IMR-90 (cell line): ENCODE measurements around the gene DOCK4. TPM values are rescaled to one million over a fixed set of nuclear protein-coding genes. Genes with fewer than 3 reads are reported as not detected.

Experiments
- ATAC-seq: fragments of 200-7000 bp; cut with Tn5 transposase; 2 replicates; pipeline ENCODE4 v1.9.1; 2020; ENCODE audit warnings: low read depth, mild to moderate bottlenecking, moderate library complexity
- BruUV-seq: library from RNA; stranded (reverse); fragments of 400-500 nt; replicated peaks from 2 replicates; lab custom pipeline; 2021; lab: Mats Ljungman, UMichigan
- CTCF ChIA-PET: fragments of 300-600 bp; formaldehyde crosslinking; extraction: SDS; loops from one replicate; lab custom pipeline; 2021; ENCODE audit warnings: antibody characterized with exemption; lab: Yijun Ruan, JAX
- POLR2A ChIA-PET: fragments of 300-600 bp; sonication (Branson Sonifier 250); formaldehyde crosslinking; loops from one replicate; lab custom pipeline; 2022; ENCODE audit warnings: antibody characterized with exemption; ENCODE audit not compliant: unreplicated experiment; lab: Charles Lee
- DNase-seq: peaks from one replicate; pipeline ENCODE4 v3.0.0; 2013
- H2AFZ ChIP-seq: replicated peaks from 2 replicates; pipeline ENCODE3; 2013; ENCODE audit warnings: low read length, mild to moderate bottlenecking; ENCODE audit not compliant: poor library complexity
- H2AK5ac ChIP-seq: 2 replicates; pipeline ENCODE4 v1.6.1; 2013; ENCODE audit warnings: low read depth, low read length, inconsistent platforms
- H2AK9ac ChIP-seq: replicated peaks from 2 replicates; pipeline ENCODE3; 2013; ENCODE audit warnings: mild to moderate bottlenecking, low read depth, low read length, moderate library complexity; ENCODE audit not compliant: poor library complexity
- H2BK120ac ChIP-seq: 2 replicates; pipeline ENCODE4 v1.6.1; 2013; ENCODE audit warnings: low read depth, low read length, inconsistent platforms
- H2BK15ac ChIP-seq: 3 replicates; pipeline ENCODE4 v1.6.1; 2013; ENCODE audit warnings: low read depth, low read length, inconsistent platforms
- H2BK20ac ChIP-seq: 2 replicates; pipeline ENCODE4 v1.6.1; 2013; ENCODE audit warnings: low read depth, mild to moderate bottlenecking, inconsistent platforms, low read length, moderate library complexity
- H2BK5ac ChIP-seq: 2 replicates; pipeline ENCODE4 v1.6.1; 2013; ENCODE audit warnings: mild to moderate bottlenecking, low read depth, low read length, inconsistent platforms; ENCODE audit not compliant: poor library complexity, severe bottlenecking
- H3K14ac ChIP-seq: replicated peaks from 2 replicates; pipeline ENCODE4 v1.6.1; 2013; ENCODE audit warnings: low read depth, low read length, inconsistent platforms
- H3K18ac ChIP-seq: 2 replicates; pipeline ENCODE4 v1.6.1; 2013; ENCODE audit warnings: low read depth, low read length, control low read depth
- H3K23ac ChIP-seq: 2 replicates; pipeline ENCODE4 v1.6.1; 2013; ENCODE audit warnings: low read depth, low read length, inconsistent platforms
- H3K27ac ChIP-seq: 2 replicates; pipeline ENCODE4 v1.5.1; 2013; ENCODE audit warnings: mild to moderate bottlenecking, control low read depth, low read length; ENCODE audit not compliant: insufficient read depth
- H3K27me3 ChIP-seq: 2 replicates; pipeline ENCODE4 v1.6.1; 2013; ENCODE audit warnings: low read length; ENCODE audit not compliant: control insufficient read depth, insufficient read depth
- H3K36me3 ChIP-seq: 2 replicates; pipeline ENCODE4 v1.6.1; 2013; ENCODE audit warnings: low read length, mixed read lengths; ENCODE audit not compliant: control insufficient read depth, insufficient read depth
- H3K4ac ChIP-seq: 2 replicates; pipeline ENCODE4 v1.6.1; 2013; ENCODE audit warnings: low read depth, low read length, inconsistent platforms
- H3K4me1 ChIP-seq: 2 replicates; pipeline ENCODE4 v1.6.1; 2013; ENCODE audit warnings: low read length, mixed read lengths; ENCODE audit not compliant: control insufficient read depth, insufficient read depth
- H3K4me2 ChIP-seq: 2 replicates; pipeline ENCODE4 v1.6.1; 2013; ENCODE audit warnings: low read depth, mild to moderate bottlenecking, control low read depth, low read length, moderate library complexity
- H3K4me3 ChIP-seq: 2 replicates; pipeline ENCODE4 v1.5.1; 2013; ENCODE audit warnings: low read depth, mild to moderate bottlenecking, control low read depth, low read length, moderate library complexity; ENCODE audit not compliant: insufficient read depth
- H3K56ac ChIP-seq: 2 replicates; pipeline ENCODE4 v1.6.1; 2013; ENCODE audit warnings: low read length, inconsistent platforms; ENCODE audit not compliant: insufficient read depth; ENCODE audit errors: extremely low read depth
- H3K79me1 ChIP-seq, 2 experiments: 2 replicates each; pipeline ENCODE4 v1.6.1; 2013; ENCODE audit warnings: low read length in 2 of 2, inconsistent platforms in 1 of 2, low read depth in 1 of 2
- H3K9ac ChIP-seq: 2 replicates; pipeline ENCODE4 v1.6.1; 2013; ENCODE audit warnings: low read depth, low read length, control low read depth
- H3K9me1 ChIP-seq: 2 replicates; pipeline ENCODE4 v1.6.1; 2013; ENCODE audit warnings: low read length, inconsistent platforms; ENCODE audit not compliant: insufficient read depth
- H3K9me3 ChIP-seq: 2 replicates; pipeline ENCODE4 v1.6.1; 2013; ENCODE audit warnings: low read length; ENCODE audit not compliant: control insufficient read depth, insufficient read depth
- H4K20me1 ChIP-seq: 2 replicates; pipeline ENCODE4 v1.6.1; 2013; ENCODE audit warnings: low read length, inconsistent platforms; ENCODE audit not compliant: insufficient read depth
- H4K5ac ChIP-seq: 2 replicates; pipeline ENCODE4 v1.6.1; 2013; ENCODE audit warnings: mild to moderate bottlenecking, low read depth, low read length, control low read depth
- H4K8ac ChIP-seq, 2 experiments: 2 replicates each; pipeline ENCODE4 v1.6.1; 2013; ENCODE audit warnings: low read depth in 2 of 2, low read length in 2 of 2, control low read depth in 1 of 2, inconsistent platforms in 1 of 2
- H4K91ac ChIP-seq: 2 replicates; pipeline ENCODE4 v1.6.1; 2013; ENCODE audit warnings: low read depth, low read length, inconsistent platforms; ENCODE audit not compliant: insufficient read depth
- BHLHE40 ChIP-seq: fragments of 150-350 bp; IDR thresholded peaks from 2 replicates; pipeline ENCODE4 v1.6.1; 2016; ENCODE audit warnings: mild to moderate bottlenecking, low read depth, low read length
- CEBPB ChIP-seq: IDR thresholded peaks from 2 replicates; pipeline ENCODE4 v1.6.1; 2012; ENCODE audit warnings: low read depth, low read length, improper control_type of control experiment
- CTCF ChIP-seq: conservative IDR thresholded peaks from 2 replicates; pipeline ENCODE4 v1.5.1; 2012; ENCODE audit warnings: mild to moderate bottlenecking, low read depth, low read length, improper control_type of control experiment
- SMC3 ChIP-seq: fragments of 150-350 bp; IDR thresholded peaks from 2 replicates; pipeline ENCODE4 v1.6.1; 2016; ENCODE audit warnings: low read depth, mild to moderate bottlenecking, antibody characterized with exemption, low read length, moderate library complexity
- WGBS, 2 experiments: methylation state at CpG; one replicate each; pipeline versions ENCODE4 v1.1.5 to v1.1.7; 2013; ENCODE audit warnings: missing lambda C conversion rate in 2 of 2; ENCODE audit not compliant: insufficient read length in 1 of 2; ENCODE audit errors: extremely low coverage in 2 of 2; 5-methylcytosine and 5-hydroxymethylcytosine counted together
- dilution Hi-C: fragments of 300-500 bp; cut with HindIII; formaldehyde crosslinking; loops from one replicate; pipeline ENCODE4 v1.14.3; 2018; ENCODE audit warnings: low sequenced_read_pairs; ENCODE audit not compliant: unreplicated experiment
- in situ Hi-C: fragments of 300-500 bp; cut with MboI; formaldehyde crosslinking; loops from 3 replicates; pipeline ENCODE4 v1.14.3; 2019; ENCODE audit warnings: low sequenced_read_pairs, inconsistent platforms, mixed read lengths
- intact Hi-C: fragments of 100-400 bp; cut with micrococcal nuclease; formaldehyde crosslinking; loops from 2 replicates; pipeline ENCODE4 v1.10.0; 2022
- polyA plus RNA-seq, 3 experiments: library from polyadenylated mRNA; depleted of rRNA; stranded (reverse); fragments of >200 nt; gene quantifications; 2 replicates each; pipeline ENCODE4 v1.2.3, GENCODE V29; 2012; ENCODE audit warnings: low replicate concordance in 1 of 3
- total RNA-seq: library from RNA; depleted of rRNA; stranded (reverse); fragments of >200 nt; gene quantifications from 2 replicates; pipeline ENCODE4 v1.2.3, GENCODE V29; 2012
- TF ChIP-seq, protein P1 (sequence below): fragments of 150-350 bp; IDR thresholded peaks from 2 replicates; pipeline ENCODE4 v1.6.1; 2016; ENCODE audit warnings: low read depth, mild to moderate bottlenecking, low read length, moderate library complexity, borderline replicate concordance

DOCK4 gene
- total and polyA plus RNA-seq, 2 of the 4 experiments (the other 2 are of a cell fraction): 4.4 to 12.2 TPM

DNA sequence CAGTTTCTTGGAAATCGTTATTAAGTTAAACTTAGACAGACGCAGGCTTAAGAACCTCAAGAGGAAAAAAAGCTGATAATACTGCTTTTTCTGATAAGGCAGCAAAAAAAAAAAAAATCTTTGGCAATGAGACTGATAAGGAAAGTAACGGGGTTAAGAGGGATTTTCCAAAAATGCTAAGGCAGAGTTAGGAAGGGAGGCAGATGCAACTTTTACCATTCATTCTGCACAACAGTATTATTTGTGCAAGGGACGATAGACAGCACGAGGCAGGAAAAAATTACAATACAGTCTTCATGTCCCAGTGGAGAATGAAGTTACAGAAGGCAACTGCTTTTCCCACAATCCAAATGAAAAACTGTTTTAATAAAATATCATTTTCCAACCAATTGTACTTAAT is 194.0 kb downstream of the DOCK4 start:
- Histone ChIP-seq H3K9me3 (no peaks in the 10 kb centered on the region), H4K5ac (no peak overlapping the region), H3K27me3 (no peaks in the 10 kb centered on the region), H3K9ac (no peak overlapping the region), H3K4me2 (no peak overlapping the region), H4K8ac (no peak overlapping the region), H3K4me3 (no peak overlapping the region), H2BK15ac (no peak overlapping the region), H4K20me1 (no peaks in the 10 kb centered on the region; the same call in 1 of the 2 replicates), H3K18ac (no peak overlapping the region), H4K91ac (no peak overlapping the region), H3K23ac (no peak overlapping the region), H3K9me1 (peaks cover 3% of the 10 kb centered on the region; the same call in 1 of the 2 replicates), H3K56ac (no peak overlapping the region), H2BK5ac (no peak overlapping the region), H3K79me1 (peaks cover 3 to 8% of the 10 kb centered on the region in 2 experiments; a peak in 1 of 4 replicates), H3K27ac (no peak overlapping the region), H2AK5ac (no peak overlapping the region), H2BK20ac (no peak overlapping the region), H2BK120ac (no peak overlapping the region), H3K4me1 (no peaks in the 10 kb centered on the region), H3K36me3 (no peaks in the 10 kb centered on the region), H2AFZ (no peak overlapping the region), H3K4ac (no peak overlapping the region), H3K14ac (no peak overlapping the region), H2AK9ac (no peak overlapping the region)
- no peak for ATAC-seq
- in situ Hi-C loops: no loop called here
- CTCF ChIA-PET: interaction anchor here (0.6 to 0.9 kb wide), 2 partner anchors 22 to 34 kb away, joined by 3 to 4 read pairs; no protein-coding TSS in a partner anchor
- BruUV-seq: no TSS peak
- dilution Hi-C loops: no loop called here
- POLR2A ChIA-PET: no interaction called here
- TF ChIP-seq, protein P1, sequence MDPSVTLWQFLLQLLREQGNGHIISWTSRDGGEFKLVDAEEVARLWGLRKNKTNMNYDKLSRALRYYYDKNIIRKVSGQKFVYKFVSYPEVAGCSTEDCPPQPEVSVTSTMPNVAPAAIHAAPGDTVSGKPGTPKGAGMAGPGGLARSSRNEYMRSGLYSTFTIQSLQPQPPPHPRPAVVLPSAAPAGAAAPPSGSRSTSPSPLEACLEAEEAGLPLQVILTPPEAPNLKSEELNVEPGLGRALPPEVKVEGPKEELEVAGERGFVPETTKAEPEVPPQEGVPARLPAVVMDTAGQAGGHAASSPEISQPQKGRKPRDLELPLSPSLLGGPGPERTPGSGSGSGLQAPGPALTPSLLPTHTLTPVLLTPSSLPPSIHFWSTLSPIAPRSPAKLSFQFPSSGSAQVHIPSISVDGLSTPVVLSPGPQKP: no peak
- no peak for TF ChIP-seq SMC3
- TF ChIP-seq CEBPB: no peak
- TF ChIP-seq BHLHE40: no peak
- no peak for TF ChIP-seq CTCF
- no peak for DNase-seq
- intact Hi-C loops: no loop called here
- no CpG with 5 or more reads among the region's 5 CpGs for WGBS, 2 experiments
